Neural progenitor cell (in vitro differentiated cells): ENCODE results near the gene GLRA1.

Experiments used
- EZH2phosphoT487 ChIP-seq: fragments of 200-600 bp; sonication (generic); IDR thresholded peaks from 2 replicates; pipeline ENCODE4 v1.6.1; 2017; ENCODE audit warnings: antibody characterized with exemption
- TF ChIP-seq, protein P1 (sequence below): fragments of 200-600 bp; sonication (generic); IDR thresholded peaks from 2 replicates; pipeline ENCODE4 v1.5.1; 2017; ENCODE audit warnings: antibody characterized with exemption, mild to moderate bottlenecking

DNA sequence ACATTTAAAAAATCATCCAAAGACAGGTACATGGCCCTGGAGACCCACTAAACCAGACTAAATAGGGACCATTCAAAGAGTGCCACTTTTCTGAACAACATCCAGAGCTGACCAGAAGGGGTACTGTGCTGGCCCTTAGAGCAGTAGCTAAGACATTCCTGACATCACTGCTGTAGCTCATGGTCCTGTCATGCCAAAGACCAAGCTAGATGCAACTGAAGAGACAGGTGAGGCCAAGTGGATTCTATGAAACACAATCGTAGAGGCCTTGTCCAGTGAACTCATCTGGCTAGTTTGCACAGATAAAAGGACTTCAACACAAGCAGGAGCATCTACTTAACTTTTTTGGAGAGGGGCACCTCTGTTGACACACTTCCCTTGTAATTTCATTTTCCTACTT, 109.6 kb downstream of the GLRA1 start:
- TF ChIP-seq, protein P1, sequence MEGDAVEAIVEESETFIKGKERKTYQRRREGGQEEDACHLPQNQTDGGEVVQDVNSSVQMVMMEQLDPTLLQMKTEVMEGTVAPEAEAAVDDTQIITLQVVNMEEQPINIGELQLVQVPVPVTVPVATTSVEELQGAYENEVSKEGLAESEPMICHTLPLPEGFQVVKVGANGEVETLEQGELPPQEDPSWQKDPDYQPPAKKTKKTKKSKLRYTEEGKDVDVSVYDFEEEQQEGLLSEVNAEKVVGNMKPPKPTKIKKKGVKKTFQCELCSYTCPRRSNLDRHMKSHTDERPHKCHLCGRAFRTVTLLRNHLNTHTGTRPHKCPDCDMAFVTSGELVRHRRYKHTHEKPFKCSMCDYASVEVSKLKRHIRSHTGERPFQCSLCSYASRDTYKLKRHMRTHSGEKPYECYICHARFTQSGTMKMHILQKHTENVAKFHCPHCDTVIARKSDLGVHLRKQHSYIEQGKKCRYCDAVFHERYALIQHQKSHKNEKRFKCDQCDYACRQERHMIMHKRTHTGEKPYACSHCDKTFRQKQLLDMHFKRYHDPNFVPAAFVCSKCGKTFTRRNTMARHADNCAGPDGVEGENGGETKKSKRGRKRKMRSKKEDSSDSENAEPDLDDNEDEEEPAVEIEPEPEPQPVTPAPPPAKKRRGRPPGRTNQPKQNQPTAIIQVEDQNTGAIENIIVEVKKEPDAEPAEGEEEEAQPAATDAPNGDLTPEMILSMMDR = no peak
- no peak for TF ChIP-seq EZH2phosphoT487
